HepG2 (cell line): ENCODE data around the gene VGF. TPM values are rescaled to one million over a fixed set of nuclear protein-coding genes. Genes with fewer than 3 reads are reported as not detected.

Experiments used
- FOXP1 ChIP-seq, 2 experiments: fragments of 450-650 bp in 1 of 2; IDR thresholded peaks; 2 replicates each; pipeline ENCODE4 v1.6.1; 2017 to 2018; ENCODE audit warnings: antibody characterized with exemption in 1 of 2
- NR2F2 ChIP-seq: IDR thresholded peaks from 2 replicates; pipeline ENCODE4 v1.6.1; 2012; ENCODE audit warnings: low read depth, inconsistent platforms, borderline replicate concordance
- PRMT3 ChIP-seq: sonication (generic); formaldehyde crosslinking; IDR thresholded peaks from 2 replicates; pipeline ENCODE4 v1.8.1; 2022; ENCODE audit warnings: low read depth, mild to moderate bottlenecking, moderate library complexity, missing genetic modification reagents, borderline replicate concordance
- RBM22 ChIP-seq: fragments of 200-400 bp; formaldehyde crosslinking; optimal IDR thresholded peaks from 2 replicates; pipeline ENCODE3; 2017; ENCODE audit warnings: mild to moderate bottlenecking, low read length, moderate library complexity
- SKI ChIP-seq: fragments of 450-650 bp; IDR thresholded peaks from one replicate; pipeline ENCODE4 v1.6.1; 2018; ENCODE audit warnings: mild to moderate bottlenecking; ENCODE audit not compliant: partially characterized antibody
- SMAD9 ChIP-seq: sonication (generic); formaldehyde crosslinking; IDR thresholded peaks from 2 replicates; pipeline ENCODE4 v1.5.1; 2020; ENCODE audit warnings: mild to moderate bottlenecking, missing genetic modification reagents
- U2AF1 ChIP-seq: fragments of 200-400 bp; formaldehyde crosslinking; optimal IDR thresholded peaks from 2 replicates; pipeline ENCODE3; 2017; ENCODE audit warnings: mild to moderate bottlenecking, low read depth, low read length
- ZFP1 ChIP-seq: IDR thresholded peaks from 2 replicates; pipeline ENCODE4 v1.6.1; 2016
- ZKSCAN1 ChIP-seq: fragments of 150-350 bp; IDR thresholded peaks from 2 replicates; pipeline ENCODE4 v1.6.1; 2014; ENCODE audit warnings: low read length
- ZNF264 ChIP-seq: sonication (generic); formaldehyde crosslinking; IDR thresholded peaks from 2 replicates; pipeline ENCODE4 v1.4.0; 2020; ENCODE audit warnings: missing genetic modification reagents
- ZNF501 ChIP-seq: sonication (generic); formaldehyde crosslinking; IDR thresholded peaks from 2 replicates; pipeline ENCODE4 v1.5.1; 2020; ENCODE audit warnings: mild to moderate bottlenecking, moderate library complexity, missing genetic modification reagents
- ZNF543 ChIP-seq: sonication (generic); formaldehyde crosslinking; IDR thresholded peaks from 2 replicates; pipeline ENCODE4 v1.4.0; 2020; ENCODE audit warnings: mild to moderate bottlenecking, missing genetic modification reagents
- ZNF546 ChIP-seq: sonication (generic); formaldehyde crosslinking; conservative IDR thresholded peaks from 2 replicates; pipeline ENCODE4 v1.8.1; 2023; ENCODE audit warnings: mild to moderate bottlenecking, missing genetic modification reagents
- ZNF766 ChIP-seq: sonication (generic); formaldehyde crosslinking; IDR thresholded peaks from 2 replicates; pipeline ENCODE4 v1.5.0; 2020; ENCODE audit warnings: missing genetic modification reagents, borderline replicate concordance
- ZNF850 ChIP-seq: sonication (generic); formaldehyde crosslinking; conservative IDR thresholded peaks from 2 replicates; pipeline ENCODE4 v1.9.0; 2021; ENCODE audit warnings: mild to moderate bottlenecking, missing genetic modification reagents
- polyA plus RNA-seq, 8 experiments: library from polyadenylated mRNA; depleted of rRNA in 3 of 8; stranded (reverse) in 7 of 8; unstranded in 1 of 8; fragments of >200 nt; fragmentation: Illumina TruSeq in 4 of 8; extraction: Trizol in 4 of 8; gene quantifications; 2 replicates each; pipeline versions ENCODE4 v1.2.1 to v1.2.3, GENCODE V29; 2011 to 2016; ENCODE audit warnings: low read depth in 4 of 8, missing spikeins in 1 of 8, mixed read lengths in 1 of 8; ENCODE audit not compliant: insufficient read depth in 1 of 8
- total RNA-seq, 5 experiments: library from RNA; depleted of rRNA; stranded (reverse); fragments of >200 nt; fragmentation: Illumina TruSeq; extraction: Trizol; gene quantifications; 2 replicates each; pipeline ENCODE4 v1.2.3, GENCODE V29; 2016; ENCODE audit warnings: low read depth in 1 of 5
- TF ChIP-seq, protein P1 (sequence below): sonication (generic); formaldehyde crosslinking; IDR thresholded peaks from 2 replicates; pipeline ENCODE4 v1.8.0; 2023; ENCODE audit warnings: mild to moderate bottlenecking, missing genetic modification reagents
- TF ChIP-seq, protein P2 (sequence below): sonication (generic); formaldehyde crosslinking; IDR thresholded peaks from 2 replicates; pipeline ENCODE4 v1.8.0; 2022; ENCODE audit warnings: mild to moderate bottlenecking, missing genetic modification reagents, moderate library complexity
- TF ChIP-seq, protein P3 (sequence below): IDR thresholded peaks from 2 replicates; pipeline ENCODE4 v1.4.0; 2020; ENCODE audit warnings: mild to moderate bottlenecking, missing genetic modification reagents
- TF ChIP-seq, protein P4 (sequence below): sonication (generic); formaldehyde crosslinking; IDR thresholded peaks from 2 replicates; pipeline ENCODE4 v1.4.0; 2020; ENCODE audit warnings: missing genetic modification reagents
- TF ChIP-seq, protein P5 (sequence below): sonication (generic); formaldehyde crosslinking; IDR thresholded peaks from 2 replicates; pipeline ENCODE4 v1.5.0; 2020; ENCODE audit warnings: mild to moderate bottlenecking, missing genetic modification reagents

The VGF gene
- total and polyA plus RNA-seq, 2 of the 13 experiments (the other 11 are each of a cell fraction or from before 2014, with no cell fraction given), result 0.12 to 0.46 TPM

DNA sequence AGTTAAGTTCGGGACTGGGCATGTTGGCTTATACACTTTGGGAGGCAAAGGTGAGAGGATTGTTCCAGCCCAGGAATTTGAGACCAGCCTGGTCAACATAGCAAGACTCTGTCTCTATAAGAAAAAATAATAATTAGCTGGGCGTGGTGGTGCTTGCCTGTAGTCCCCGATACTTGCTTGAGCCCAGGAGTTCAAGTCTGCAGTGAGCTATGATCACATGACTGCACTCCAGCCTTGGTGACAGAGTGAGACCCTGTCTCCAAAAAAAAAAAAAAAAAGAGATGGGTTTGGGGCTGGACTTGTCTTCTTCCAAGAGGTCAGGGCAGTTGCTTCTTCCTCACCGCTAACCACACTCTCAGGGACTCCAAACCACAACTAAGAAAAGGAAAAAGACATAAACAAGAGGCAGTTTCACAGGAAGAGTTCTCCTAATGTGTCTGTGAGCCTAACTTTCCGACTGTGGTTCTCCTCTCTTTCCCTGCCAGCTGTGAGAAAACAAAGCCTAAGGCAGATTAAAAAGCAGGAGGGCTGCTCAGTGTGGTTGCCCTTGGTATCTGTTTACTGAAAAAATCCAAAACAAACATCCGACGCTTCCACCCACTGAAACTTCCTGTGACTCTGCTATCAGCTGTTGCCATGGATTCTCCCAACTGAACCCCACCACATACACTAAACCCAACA, 40.9 kb downstream of the VGF start (continued):
- no peak for TF ChIP-seq RBM22
- no peak for TF ChIP-seq ZKSCAN1
- TF ChIP-seq, protein P1, sequence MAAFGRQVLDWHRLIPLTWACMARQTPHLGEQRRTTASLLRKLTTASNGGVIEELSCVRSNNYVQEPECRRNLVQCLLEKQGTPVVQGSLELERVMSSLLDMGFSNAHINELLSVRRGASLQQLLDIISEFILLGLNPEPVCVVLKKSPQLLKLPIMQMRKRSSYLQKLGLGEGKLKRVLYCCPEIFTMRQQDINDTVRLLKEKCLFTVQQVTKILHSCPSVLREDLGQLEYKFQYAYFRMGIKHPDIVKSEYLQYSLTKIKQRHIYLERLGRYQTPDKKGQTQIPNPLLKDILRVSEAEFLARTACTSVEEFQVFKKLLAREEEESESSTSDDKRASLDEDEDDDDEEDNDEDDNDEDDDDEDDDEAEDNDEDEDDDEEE (CRISPR knock-in tag), result no peak
- TF ChIP-seq ZFP1 (CRISPR knock-in tag), result no peak
- TF ChIP-seq ZNF546 (CRISPR knock-in tag), result no peak
- TF ChIP-seq ZNF501 (CRISPR knock-in tag), result no peak
- no peak for TF ChIP-seq ZNF766 (CRISPR knock-in tag)
- no peak for TF ChIP-seq ZNF543
- TF ChIP-seq, protein P2, sequence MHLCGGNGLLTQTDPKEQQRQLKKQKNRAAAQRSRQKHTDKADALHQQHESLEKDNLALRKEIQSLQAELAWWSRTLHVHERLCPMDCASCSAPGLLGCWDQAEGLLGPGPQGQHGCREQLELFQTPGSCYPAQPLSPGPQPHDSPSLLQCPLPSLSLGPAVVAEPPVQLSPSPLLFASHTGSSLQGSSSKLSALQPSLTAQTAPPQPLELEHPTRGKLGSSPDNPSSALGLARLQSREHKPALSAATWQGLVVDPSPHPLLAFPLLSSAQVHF (CRISPR knock-in tag), result no peak
- TF ChIP-seq SKI, result no peak
- TF ChIP-seq ZNF850, result no peak
- TF ChIP-seq, protein P3, sequence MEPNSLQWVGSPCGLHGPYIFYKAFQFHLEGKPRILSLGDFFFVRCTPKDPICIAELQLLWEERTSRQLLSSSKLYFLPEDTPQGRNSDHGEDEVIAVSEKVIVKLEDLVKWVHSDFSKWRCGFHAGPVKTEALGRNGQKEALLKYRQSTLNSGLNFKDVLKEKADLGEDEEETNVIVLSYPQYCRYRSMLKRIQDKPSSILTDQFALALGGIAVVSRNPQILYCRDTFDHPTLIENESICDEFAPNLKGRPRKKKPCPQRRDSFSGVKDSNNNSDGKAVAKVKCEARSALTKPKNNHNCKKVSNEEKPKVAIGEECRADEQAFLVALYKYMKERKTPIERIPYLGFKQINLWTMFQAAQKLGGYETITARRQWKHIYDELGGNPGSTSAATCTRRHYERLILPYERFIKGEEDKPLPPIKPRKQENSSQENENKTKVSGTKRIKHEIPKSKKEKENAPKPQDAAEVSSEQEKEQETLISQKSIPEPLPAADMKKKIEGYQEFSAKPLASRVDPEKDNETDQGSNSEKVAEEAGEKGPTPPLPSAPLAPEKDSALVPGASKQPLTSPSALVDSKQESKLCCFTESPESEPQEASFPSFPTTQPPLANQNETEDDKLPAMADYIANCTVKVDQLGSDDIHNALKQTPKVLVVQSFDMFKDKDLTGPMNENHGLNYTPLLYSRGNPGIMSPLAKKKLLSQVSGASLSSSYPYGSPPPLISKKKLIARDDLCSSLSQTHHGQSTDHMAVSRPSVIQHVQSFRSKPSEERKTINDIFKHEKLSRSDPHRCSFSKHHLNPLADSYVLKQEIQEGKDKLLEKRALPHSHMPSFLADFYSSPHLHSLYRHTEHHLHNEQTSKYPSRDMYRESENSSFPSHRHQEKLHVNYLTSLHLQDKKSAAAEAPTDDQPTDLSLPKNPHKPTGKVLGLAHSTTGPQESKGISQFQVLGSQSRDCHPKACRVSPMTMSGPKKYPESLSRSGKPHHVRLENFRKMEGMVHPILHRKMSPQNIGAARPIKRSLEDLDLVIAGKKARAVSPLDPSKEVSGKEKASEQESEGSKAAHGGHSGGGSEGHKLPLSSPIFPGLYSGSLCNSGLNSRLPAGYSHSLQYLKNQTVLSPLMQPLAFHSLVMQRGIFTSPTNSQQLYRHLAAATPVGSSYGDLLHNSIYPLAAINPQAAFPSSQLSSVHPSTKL, result peak; percentile 77
- no peak for TF ChIP-seq SMAD9
- TF ChIP-seq PRMT3 (CRISPR knock-in tag), result no peak
- TF ChIP-seq, protein P4, sequence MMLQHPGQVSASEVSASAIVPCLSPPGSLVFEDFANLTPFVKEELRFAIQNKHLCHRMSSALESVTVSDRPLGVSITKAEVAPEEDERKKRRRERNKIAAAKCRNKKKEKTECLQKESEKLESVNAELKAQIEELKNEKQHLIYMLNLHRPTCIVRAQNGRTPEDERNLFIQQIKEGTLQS (CRISPR knock-in tag), result no peak; the same call in 1 of the 2 replicates
- TF ChIP-seq FOXP1 (IDR thresholded peaks at IDR 0.05), result peak; percentile 78; the same call in 1 of the 2 replicates
- peak; percentile 89 for TF ChIP-seq FOXP1 (CRISPR knock-in tag; IDR thresholded peaks at IDR 0.05)
- TF ChIP-seq U2AF1, result no peak
- TF ChIP-seq, protein P5, sequence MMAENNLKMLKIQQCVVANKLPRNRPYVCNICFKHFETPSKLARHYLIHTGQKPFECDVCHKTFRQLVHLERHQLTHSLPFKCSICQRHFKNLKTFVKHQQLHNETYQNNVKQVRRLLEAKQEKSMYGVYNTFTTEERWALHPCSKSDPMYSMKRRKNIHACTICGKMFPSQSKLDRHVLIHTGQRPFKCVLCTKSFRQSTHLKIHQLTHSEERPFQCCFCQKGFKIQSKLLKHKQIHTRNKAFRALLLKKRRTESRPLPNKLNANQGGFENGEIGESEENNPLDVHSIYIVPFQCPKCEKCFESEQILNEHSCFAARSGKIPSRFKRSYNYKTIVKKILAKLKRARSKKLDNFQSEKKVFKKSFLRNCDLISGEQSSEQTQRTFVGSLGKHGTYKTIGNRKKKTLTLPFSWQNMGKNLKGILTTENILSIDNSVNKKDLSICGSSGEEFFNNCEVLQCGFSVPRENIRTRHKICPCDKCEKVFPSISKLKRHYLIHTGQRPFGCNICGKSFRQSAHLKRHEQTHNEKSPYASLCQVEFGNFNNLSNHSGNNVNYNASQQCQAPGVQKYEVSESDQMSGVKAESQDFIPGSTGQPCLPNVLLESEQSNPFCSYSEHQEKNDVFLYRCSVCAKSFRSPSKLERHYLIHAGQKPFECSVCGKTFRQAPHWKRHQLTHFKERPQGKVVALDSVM (CRISPR knock-in tag), result no peak
- TF ChIP-seq NR2F2, result no peak
- no peak for TF ChIP-seq ZNF264 (CRISPR knock-in tag)
